GM21786 (cell line): Measurements from ENCODE around the gene BNIP5.

Source experiments
- ATAC-seq: cut with Tn5 transposase; IDR thresholded peaks from one replicate; pipeline ENCODE4 v1.9.1; 2021; ENCODE audit not compliant: unreplicated experiment

BNIP5 gene

GRCh38 chr6:36269834-36270705, 66.6 kb downstream of the BNIP5 start, which contains the start of gene PNPLA1:
Gene PNPLA1, plus strand, starts transcription at chr6:36270060. Its CDS starts 400 bp downstream, at chr6:36270460.
- no peak for ATAC-seq

- ATAC-seq = no peak
Measured at GRCh38 chr6:36268478-36269275, 68.0 kb downstream of the BNIP5 start.

- ATAC-seq = no peak
Measured at GRCh38 chr6:36267731-36268477, 68.8 kb downstream of the BNIP5 start.

DNA sequence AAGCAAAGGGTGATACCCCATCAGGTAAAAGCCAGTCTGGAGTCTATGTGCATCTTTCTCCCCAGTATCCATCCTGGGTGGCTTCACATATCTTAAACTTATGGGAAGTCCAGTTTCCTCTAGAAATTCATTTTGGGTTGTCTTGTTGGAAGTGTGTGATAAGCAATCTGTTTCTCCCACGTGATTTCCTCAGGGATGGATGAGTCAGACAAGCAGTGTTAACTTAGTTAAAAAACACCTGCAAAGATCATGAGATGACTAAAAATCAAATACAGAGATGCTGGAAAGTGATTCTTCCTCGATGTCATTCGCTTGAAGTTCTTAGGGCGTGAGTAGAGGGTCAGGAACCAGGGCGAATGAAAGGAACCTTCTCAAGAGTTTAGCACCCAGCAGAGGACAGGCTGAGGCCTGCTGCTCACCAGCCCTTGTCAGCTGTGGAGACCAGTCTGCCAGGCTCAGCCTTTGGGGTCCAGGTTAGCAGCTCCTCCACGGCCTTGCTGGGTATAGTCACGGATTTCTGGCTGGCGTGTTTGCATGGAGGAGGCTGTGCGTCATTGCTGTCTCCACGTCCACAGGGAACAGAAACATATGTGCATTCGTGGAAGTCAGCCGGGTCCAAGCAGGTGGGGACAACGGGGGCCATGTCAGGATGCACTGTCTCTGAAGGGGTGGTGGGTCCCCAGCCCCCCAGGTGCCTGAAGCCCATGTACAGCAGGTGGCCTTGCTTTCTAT, 69.6 kb downstream of the BNIP5 start:
- ATAC-seq = no peak
